GM12878 (cell line): ENCODE measurements around the gene CNPY1. TPM values are rescaled to one million over a fixed set of nuclear protein-coding genes. Genes with fewer than 3 reads are reported as not detected.

Experiments
- ATAC-seq: fragments of 200-7000 bp; cut with Tn5 transposase; 3 replicates; pipeline ENCODE4 v1.9.1; 2020; ENCODE audit warnings: mild to moderate bottlenecking, moderate library complexity
- BruUV-seq: library from RNA; stranded (reverse); fragments of 400-500 nt; replicated peaks from 2 replicates; lab custom pipeline; 2021; lab: Mats Ljungman, UMichigan
- CTCF ChIA-PET: fragments of 300-600 bp; sonication (Branson Sonifier 250); formaldehyde crosslinking; extraction: SDS; loops from one replicate; lab custom pipeline; 2021; ENCODE audit warnings: inconsistent platforms; lab: Yijun Ruan, JAX
- POLR2A ChIA-PET: fragments of 350-600 bp; formaldehyde crosslinking; extraction: SDS; loops from one replicate; lab custom pipeline; 2021; ENCODE audit warnings: inconsistent platforms; lab: Charles Lee
- RAD21 ChIA-PET: fragments of 300-600 bp; sonication (Branson Sonifier 250); formaldehyde crosslinking; loops from one replicate; lab custom pipeline; 2023; ENCODE audit warnings: antibody characterized with exemption; ENCODE audit not compliant: unreplicated experiment; lab: Charles Lee
- SMC1A ChIA-PET: fragments of 300-600 bp; sonication (Branson Sonifier 250); formaldehyde crosslinking; loops from one replicate; lab custom pipeline; 2023; ENCODE audit not compliant: unreplicated experiment, uncharacterized antibody; lab: Charles Lee
- DNase-seq: peaks from one replicate; pipeline ENCODE4 v3.0.0-alpha.2; 2011; ENCODE audit warnings: low read depth, low spot score
- FAIRE-seq: peaks from 3 replicates; lab custom pipeline; 2011; peaks lifted over from hg19 to GRCh38; lab: Jason Lieb, UNC
- H2AFZ ChIP-seq: 2 replicates; pipeline ENCODE4 v1.6.0; 2011; ENCODE audit warnings: low read depth, low read length, control low read depth; ENCODE audit not compliant: control insufficient read depth
- H3K27ac ChIP-seq: 2 replicates; pipeline ENCODE4 v1.5.1; 2011; ENCODE audit warnings: control low read depth; ENCODE audit not compliant: control insufficient read depth, insufficient read depth
- H3K27me3 ChIP-seq, 2 experiments: replicated peaks in 1 of 2; 2 replicates each; pipeline versions ENCODE4 v1.6.0 to v1.6.1; 2011; ENCODE audit warnings: low read length in 1 of 2; ENCODE audit not compliant: control insufficient read depth in 2 of 2, insufficient read depth in 2 of 2
- H3K36me3 ChIP-seq, 2 experiments: 2 replicates each; pipeline ENCODE4 v1.5.1; 2011; ENCODE audit warnings: low read length in 1 of 2; ENCODE audit not compliant: control insufficient read depth in 2 of 2, insufficient read depth in 2 of 2
- H3K4me1 ChIP-seq: 2 replicates; pipeline ENCODE4 v1.6.1; 2011; ENCODE audit warnings: mild to moderate bottlenecking, low read length, moderate library complexity, mixed read lengths; ENCODE audit not compliant: control insufficient read depth, insufficient read depth
- H3K4me2 ChIP-seq: 2 replicates; pipeline ENCODE4 v1.6.0; 2011; ENCODE audit warnings: control low read depth; ENCODE audit not compliant: control insufficient read depth, insufficient read depth
- H3K4me3 ChIP-seq: fragments of 200-600 bp; sonication (generic); 2 replicates; pipeline ENCODE4 v1.5.1; 2016
- H3K79me2 ChIP-seq: 2 replicates; pipeline ENCODE4 v1.6.0; 2011; ENCODE audit warnings: low read length; ENCODE audit not compliant: control insufficient read depth, insufficient read depth
- H3K9ac ChIP-seq: 2 replicates; pipeline ENCODE4 v1.8.0; 2011; ENCODE audit warnings: low read length, control low read depth, mixed read lengths; ENCODE audit not compliant: control insufficient read depth, insufficient read depth
- H3K9me3 ChIP-seq: replicated peaks from 3 replicates; pipeline ENCODE4 v1.5.1; 2011; ENCODE audit warnings: mild to moderate bottlenecking, low read length; ENCODE audit not compliant: control insufficient read depth, insufficient read depth
- H4K20me1 ChIP-seq: 2 replicates; pipeline ENCODE4 v1.6.0; 2011; ENCODE audit not compliant: control insufficient read depth, insufficient read depth
- BCL11A ChIP-seq: IDR thresholded peaks from 2 replicates; pipeline ENCODE4 v1.6.1; 2011; ENCODE audit warnings: low read depth, low read length
- CHD1 ChIP-seq: IDR thresholded peaks from 2 replicates; pipeline ENCODE4 v1.6.1; 2012; ENCODE audit warnings: low read depth, low read length, improper control_type of control experiment
- HDGF ChIP-seq: fragments of 450-650 bp; IDR thresholded peaks from 2 replicates; pipeline ENCODE4 v1.6.1; 2016; ENCODE audit warnings: antibody characterized with exemption
- LARP7 ChIP-seq: fragments of 450-650 bp; IDR thresholded peaks from 2 replicates; pipeline ENCODE4 v1.6.1; 2017; ENCODE audit warnings: mild to moderate bottlenecking
- NR2C2 ChIP-seq: IDR thresholded peaks from 2 replicates; pipeline ENCODE4 v1.6.1; 2011; ENCODE audit warnings: borderline replicate concordance, low read depth; ENCODE audit not compliant: control insufficient read depth, insufficient read length
- PAX8 ChIP-seq: fragments of 450-650 bp; IDR thresholded peaks from 2 replicates; pipeline ENCODE4 v1.6.1; 2017; ENCODE audit warnings: mild to moderate bottlenecking, moderate library complexity
- POU2F2 ChIP-seq: IDR thresholded peaks from 3 replicates; pipeline ENCODE4 v1.6.1; 2011; ENCODE audit warnings: low read depth, mild to moderate bottlenecking, low read length, borderline replicate concordance
- RCOR1 ChIP-seq: conservative IDR thresholded peaks from 2 replicates; pipeline ENCODE4 v1.6.1; 2012; ENCODE audit warnings: low read depth, low read length, improper control_type of control experiment
- SPI1 ChIP-seq: IDR thresholded peaks from 2 replicates; pipeline ENCODE4 v1.6.1; 2011; ENCODE audit warnings: low read depth, mild to moderate bottlenecking, low read length, moderate library complexity, borderline replicate concordance; ENCODE audit not compliant: insufficient read depth
- YBX1 ChIP-seq: fragments of 450-650 bp; IDR thresholded peaks from 2 replicates; pipeline ENCODE4 v1.6.1; 2016; ENCODE audit warnings: antibody characterized with exemption
- ZNF384 ChIP-seq: IDR thresholded peaks from 2 replicates; pipeline ENCODE4 v1.6.1; 2012; ENCODE audit warnings: low read depth, mild to moderate bottlenecking, low read length, improper control_type of control experiment, borderline replicate concordance
- WGBS: methylation state at CpG from one replicate; pipeline ENCODE4 v1.1.6; 2016; ENCODE audit warnings: low lambda C conversion rate; ENCODE audit not compliant: insufficient replicate concordance, insufficient coverage; ENCODE audit errors: missing lambda C conversion rate; 5-methylcytosine and 5-hydroxymethylcytosine counted together
- in situ Hi-C: fragments of 300-500 bp; cut with MboI; formaldehyde crosslinking; loops from 9 replicates; pipeline ENCODE4 v1.14.3; 2018; ENCODE audit warnings: mixed read lengths
- intact Hi-C: fragments of 100-400 bp; cut with micrococcal nuclease; formaldehyde crosslinking; loops from one replicate; pipeline ENCODE4 v1.14.2; 2022; ENCODE audit not compliant: unreplicated experiment
- polyA plus RNA-seq, 11 experiments: library from polyadenylated mRNA; depleted of rRNA in 4 of 11; unstranded in 6 of 11; stranded (reverse) in 5 of 11; fragments of >200 nt; fragmentation: Nextera tagmentation in 4 of 11; fragmentation: Illumina TruSeq in 1 of 11; extraction: Ambion mirVana in 4 of 11; extraction: Trizol in 1 of 11; gene quantifications; 1 replicate in 1 of 11; 2 replicates in 10 of 11; pipeline versions ENCODE4 v1.2.1 to v1.2.3, GENCODE V29; 2011 to 2016; ENCODE audit warnings: inconsistent platforms in 2 of 11, missing spikeins in 2 of 11, low read depth in 1 of 11
- total RNA-seq, 4 experiments: library from RNA; depleted of rRNA in 3 of 4; stranded (reverse); fragments of >200 nt in 3 of 4; fragmentation: Illumina TruSeq in 1 of 4; extraction: Trizol in 1 of 4; gene quantifications; 2 replicates each; pipeline versions ENCODE4 v1.2.1 to v1.2.3, GENCODE V29; 2013 to 2021
- TF ChIP-seq, protein P1 (sequence below): fragments of 450-650 bp; IDR thresholded peaks from 2 replicates; pipeline ENCODE4 v1.6.1; 2017; ENCODE audit warnings: mild to moderate bottlenecking, moderate library complexity
- TF ChIP-seq, protein P2 (sequence below): fragments of 450-650 bp; conservative IDR thresholded peaks from 2 replicates; pipeline ENCODE4 v1.6.1; 2017; ENCODE audit warnings: mild to moderate bottlenecking, moderate library complexity
- TF ChIP-seq, protein P3 (sequence below): fragments of 450-650 bp; IDR thresholded peaks from 2 replicates; pipeline ENCODE4 v1.6.1; 2016; ENCODE audit warnings: mild to moderate bottlenecking

CNPY1 gene
- total and polyA plus RNA-seq, 10 of the 15 experiments (the other 5 are each of a cell fraction or from before 2014, with no cell fraction given) = not detected

DNA sequence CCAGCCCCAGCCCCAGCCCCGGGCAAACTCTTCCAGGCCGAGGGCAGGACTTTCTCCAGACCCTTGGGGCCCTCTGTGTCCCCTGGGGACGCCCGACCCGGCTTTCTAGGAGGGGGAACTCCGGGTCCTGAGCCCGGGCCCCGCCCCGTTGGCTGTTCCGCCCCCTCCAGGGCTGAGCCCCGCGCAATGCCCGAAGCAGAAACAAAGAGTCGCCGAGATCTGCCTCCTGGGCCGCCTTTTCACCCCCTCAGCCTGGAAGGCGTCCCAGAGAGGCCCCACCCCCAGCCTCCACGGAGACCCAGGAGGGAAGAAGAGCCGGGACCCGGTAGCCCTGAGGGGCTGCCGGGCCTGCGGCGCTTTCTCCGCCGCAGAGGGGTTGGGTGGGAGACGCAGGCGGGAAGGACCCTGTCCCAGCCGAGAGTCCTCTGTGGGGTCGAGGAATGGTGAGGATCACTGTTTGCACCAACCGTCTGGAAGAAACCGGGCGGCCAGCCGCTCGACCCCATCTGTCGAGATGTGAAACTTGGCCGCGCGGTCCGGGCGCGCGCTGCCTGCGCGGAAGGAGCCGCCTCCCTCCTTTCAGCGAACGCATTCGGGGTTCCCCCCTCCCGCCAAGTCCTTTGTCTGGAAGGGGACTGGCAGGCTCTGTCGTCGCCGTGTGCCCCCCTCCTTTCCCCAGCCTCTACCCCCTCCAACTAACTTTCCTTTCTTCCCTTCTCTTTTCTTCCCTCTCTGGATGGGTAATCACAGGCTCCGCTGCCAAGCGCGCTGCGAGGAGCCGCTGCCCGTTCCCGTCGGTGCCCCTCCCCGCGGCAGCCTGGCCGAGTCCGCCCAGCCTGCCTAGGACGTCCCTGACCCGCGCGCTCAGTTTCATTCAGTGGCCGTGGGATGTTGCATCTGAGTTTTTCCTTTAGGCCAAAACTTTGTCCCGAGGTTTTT is 78.2 kb downstream of the CNPY1 start:
- no peak for DNase-seq
- ChIA-PET RAD21 (no interaction called here), CTCF (no interaction called here), POLR2A (no interaction called here), SMC1A (no interaction called here)
- no peak for FAIRE-seq
- no TSS peak for BruUV-seq
- ATAC-seq = peak; percentile 35; the same call in 2 of the 3 replicates
- Histone ChIP-seq H3K4me2 (no peak overlapping the region), H3K27me3 (peaks cover 12 to 55% of the 10 kb centered on the region in 2 experiments), H4K20me1 (no peaks in the 10 kb centered on the region), H3K79me2 (no peaks in the 10 kb centered on the region), H3K9me3 (no peaks in the 10 kb centered on the region; the same call in 2 of the 3 replicates), H3K27ac (no peak overlapping the region), H3K36me3 (no peaks in the 10 kb centered on the region), H3K4me3 (no peak overlapping the region), H2AFZ (no peak overlapping the region), H3K4me1 (no peaks in the 10 kb centered on the region), H3K9ac (no peak overlapping the region)
- 15% methylated on average over 62 of the region's 70 CpGs for WGBS
- intact Hi-C loops = no loop called here
- in situ Hi-C loops = no loop called here
- no peak for TF ChIP-seq YBX1
- no peak for TF ChIP-seq NR2C2
- TF ChIP-seq, protein P1, sequence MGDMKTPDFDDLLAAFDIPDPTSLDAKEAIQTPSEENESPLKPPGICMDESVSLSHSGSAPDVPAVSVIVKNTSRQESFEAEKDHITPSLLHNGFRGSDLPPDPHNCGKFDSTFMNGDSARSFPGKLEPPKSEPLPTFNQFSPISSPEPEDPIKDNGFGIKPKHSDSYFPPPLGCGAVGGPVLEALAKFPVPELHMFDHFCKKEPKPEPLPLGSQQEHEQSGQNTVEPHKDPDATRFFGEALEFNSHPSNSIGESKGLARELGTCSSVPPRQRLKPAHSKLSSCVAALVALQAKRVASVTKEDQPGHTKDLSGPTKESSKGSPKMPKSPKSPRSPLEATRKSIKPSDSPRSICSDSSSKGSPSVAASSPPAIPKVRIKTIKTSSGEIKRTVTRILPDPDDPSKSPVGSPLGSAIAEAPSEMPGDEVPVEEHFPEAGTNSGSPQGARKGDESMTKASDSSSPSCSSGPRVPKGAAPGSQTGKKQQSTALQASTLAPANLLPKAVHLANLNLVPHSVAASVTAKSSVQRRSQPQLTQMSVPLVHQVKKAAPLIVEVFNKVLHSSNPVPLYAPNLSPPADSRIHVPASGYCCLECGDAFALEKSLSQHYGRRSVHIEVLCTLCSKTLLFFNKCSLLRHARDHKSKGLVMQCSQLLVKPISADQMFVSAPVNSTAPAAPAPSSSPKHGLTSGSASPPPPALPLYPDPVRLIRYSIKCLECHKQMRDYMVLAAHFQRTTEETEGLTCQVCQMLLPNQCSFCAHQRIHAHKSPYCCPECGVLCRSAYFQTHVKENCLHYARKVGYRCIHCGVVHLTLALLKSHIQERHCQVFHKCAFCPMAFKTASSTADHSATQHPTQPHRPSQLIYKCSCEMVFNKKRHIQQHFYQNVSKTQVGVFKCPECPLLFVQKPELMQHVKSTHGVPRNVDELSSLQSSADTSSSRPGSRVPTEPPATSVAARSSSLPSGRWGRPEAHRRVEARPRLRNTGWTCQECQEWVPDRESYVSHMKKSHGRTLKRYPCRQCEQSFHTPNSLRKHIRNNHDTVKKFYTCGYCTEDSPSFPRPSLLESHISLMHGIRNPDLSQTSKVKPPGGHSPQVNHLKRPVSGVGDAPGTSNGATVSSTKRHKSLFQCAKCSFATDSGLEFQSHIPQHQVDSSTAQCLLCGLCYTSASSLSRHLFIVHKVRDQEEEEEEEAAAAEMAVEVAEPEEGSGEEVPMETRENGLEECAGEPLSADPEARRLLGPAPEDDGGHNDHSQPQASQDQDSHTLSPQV = no peak
- TF ChIP-seq POU2F2 = no peak
- no peak for TF ChIP-seq RCOR1
- TF ChIP-seq ZNF384 = no peak
- no peak for TF ChIP-seq HDGF
- TF ChIP-seq, protein P2, sequence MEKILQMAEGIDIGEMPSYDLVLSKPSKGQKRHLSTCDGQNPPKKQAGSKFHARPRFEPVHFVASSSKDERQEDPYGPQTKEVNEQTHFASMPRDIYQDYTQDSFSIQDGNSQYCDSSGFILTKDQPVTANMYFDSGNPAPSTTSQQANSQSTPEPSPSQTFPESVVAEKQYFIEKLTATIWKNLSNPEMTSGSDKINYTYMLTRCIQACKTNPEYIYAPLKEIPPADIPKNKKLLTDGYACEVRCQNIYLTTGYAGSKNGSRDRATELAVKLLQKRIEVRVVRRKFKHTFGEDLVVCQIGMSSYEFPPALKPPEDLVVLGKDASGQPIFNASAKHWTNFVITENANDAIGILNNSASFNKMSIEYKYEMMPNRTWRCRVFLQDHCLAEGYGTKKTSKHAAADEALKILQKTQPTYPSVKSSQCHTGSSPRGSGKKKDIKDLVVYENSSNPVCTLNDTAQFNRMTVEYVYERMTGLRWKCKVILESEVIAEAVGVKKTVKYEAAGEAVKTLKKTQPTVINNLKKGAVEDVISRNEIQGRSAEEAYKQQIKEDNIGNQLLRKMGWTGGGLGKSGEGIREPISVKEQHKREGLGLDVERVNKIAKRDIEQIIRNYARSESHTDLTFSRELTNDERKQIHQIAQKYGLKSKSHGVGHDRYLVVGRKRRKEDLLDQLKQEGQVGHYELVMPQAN = no peak
- TF ChIP-seq, protein P3, sequence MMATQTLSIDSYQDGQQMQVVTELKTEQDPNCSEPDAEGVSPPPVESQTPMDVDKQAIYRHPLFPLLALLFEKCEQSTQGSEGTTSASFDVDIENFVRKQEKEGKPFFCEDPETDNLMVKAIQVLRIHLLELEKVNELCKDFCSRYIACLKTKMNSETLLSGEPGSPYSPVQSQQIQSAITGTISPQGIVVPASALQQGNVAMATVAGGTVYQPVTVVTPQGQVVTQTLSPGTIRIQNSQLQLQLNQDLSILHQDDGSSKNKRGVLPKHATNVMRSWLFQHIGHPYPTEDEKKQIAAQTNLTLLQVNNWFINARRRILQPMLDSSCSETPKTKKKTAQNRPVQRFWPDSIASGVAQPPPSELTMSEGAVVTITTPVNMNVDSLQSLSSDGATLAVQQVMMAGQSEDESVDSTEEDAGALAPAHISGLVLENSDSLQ = no peak
- no peak for TF ChIP-seq CHD1
- no peak for TF ChIP-seq SPI1
- TF ChIP-seq LARP7 = no peak
- TF ChIP-seq BCL11A = no peak
- no peak for TF ChIP-seq PAX8
